ENCODE results near the gene IPO9.

Gene IPO9

DNA sequence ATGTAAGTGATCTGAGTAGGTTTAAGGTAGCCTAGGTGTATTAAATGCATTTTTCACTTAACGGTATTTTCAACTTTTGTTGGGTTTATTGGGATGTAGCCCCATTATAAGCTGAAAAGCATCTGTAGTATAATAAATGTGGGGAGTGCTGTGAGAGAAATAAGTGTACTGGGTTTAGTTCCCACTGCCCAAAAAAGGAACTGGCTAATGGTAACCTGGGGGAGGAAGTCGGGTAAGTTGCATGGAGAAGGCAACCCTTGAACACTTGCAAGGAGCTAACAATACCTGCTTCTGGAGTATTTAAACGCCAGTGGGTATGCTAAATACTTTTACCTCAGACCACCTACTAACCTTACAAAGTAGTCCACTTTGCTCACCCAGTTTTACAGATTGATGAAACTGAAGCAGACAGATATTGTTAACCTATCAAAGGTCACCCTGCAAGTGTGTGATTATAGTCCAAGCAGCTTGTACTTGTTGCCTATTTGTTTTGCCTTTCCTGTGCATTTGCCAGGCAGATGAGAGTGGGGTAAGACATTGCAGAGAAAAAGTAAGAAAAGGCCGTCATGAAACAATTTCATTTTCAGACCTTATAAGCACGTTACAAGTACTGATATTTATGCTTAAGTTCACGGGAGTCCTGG, 52.1 kb downstream of the IPO9 start:
- H3K4me3 ChIP-seq (ENCODE audit: low read depth, low read length), result no peak overlapping the region
- no peak for TF ChIP-seq CTCF (IDR thresholded peaks at IDR 0.05; ENCODE audit: insufficient read depth, low read length, missing control alignments)
- CTCF ChIA-PET, result interaction anchor here (0.7 to 12.5 kb wide), 13 partner anchors 12 to 238 kb away, joined by 3 to 244 read pairs (median 5); partner anchors contain the start of genes IPO9 and LMOD1
- DNase-seq (ENCODE audit: low read depth, low spot score), result no peak
- POLR2A ChIA-PET, result no interaction called here

GRCh38 chr1:201881617-201882016, 52.7 kb downstream of the IPO9 start:
- POLR2A ChIA-PET, result no interaction called here
- TF ChIP-seq CTCF (IDR thresholded peaks at IDR 0.05; ENCODE audit: insufficient read depth, low read length, missing control alignments), result no peak
- CTCF ChIA-PET, result interaction anchor here (1.3 to 12.5 kb wide), 9 partner anchors 12 to 119 kb away, joined by 3 to 244 read pairs (median 7); no protein-coding TSS in a partner anchor
- no peak overlapping the region for H3K4me3 ChIP-seq (ENCODE audit: low read depth, low read length)
- DNase-seq (ENCODE audit: low read depth, low spot score), result no peak

DNA sequence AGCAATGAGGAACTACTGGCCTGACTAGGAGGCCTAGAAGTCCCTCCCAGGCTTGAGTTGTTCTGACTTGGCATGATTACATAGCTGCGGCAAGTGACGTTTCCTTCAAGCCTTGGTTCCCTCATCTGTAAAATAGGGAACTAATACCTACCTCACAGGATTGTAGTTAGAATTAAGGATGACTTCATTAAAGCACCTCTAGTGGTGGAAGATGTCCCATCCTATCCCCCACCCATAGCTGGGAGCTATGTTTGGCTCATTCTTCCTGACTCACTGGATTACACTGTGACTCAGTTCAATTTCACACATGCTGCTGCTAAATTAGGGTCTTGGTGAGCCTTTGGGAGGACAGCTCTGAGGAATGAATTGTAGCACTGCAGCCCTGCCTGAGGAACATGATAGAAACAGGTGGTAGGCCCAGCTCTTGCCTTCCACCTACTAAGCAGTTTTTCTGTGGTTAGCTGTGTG, 53.7 kb downstream of the IPO9 start:
- TF ChIP-seq CTCF (IDR thresholded peaks at IDR 0.05; ENCODE audit: insufficient read depth, low read length, missing control alignments), result peak; percentile 29
- peak; percentile 46 for DNase-seq (ENCODE audit: low read depth, low spot score)
- ChIA-PET CTCF (interaction anchor here (0.6 to 12.5 kb wide), 9 partner anchors 11 to 372 kb away, joined by 3 to 244 read pairs (median 5); partner anchors contain the start of gene IPO9), POLR2A (interaction anchor here (0.6 to 0.9 kb wide), 4 partner anchors 8 to 264 kb away, joined by 3 to 4 read pairs (median 3); no protein-coding TSS in a partner anchor)
- no peak overlapping the region for H3K4me3 ChIP-seq (ENCODE audit: low read depth, low read length)

- no peak overlapping the region for H3K4me3 ChIP-seq (ENCODE audit: low read depth, low read length)
- ChIA-PET CTCF (interaction anchor here (0.8 to 12.5 kb wide), 9 partner anchors 11 to 152 kb away, joined by 3 to 244 read pairs (median 5); partner anchors contain the start of gene IPO9), POLR2A (interaction anchor here (0.9 kb wide), 1 partner anchor 12 kb away, joined by 3 read pairs; no protein-coding TSS in a partner anchor)
- DNase-seq (ENCODE audit: low read depth, low spot score), result no peak
- no peak for TF ChIP-seq CTCF (IDR thresholded peaks at IDR 0.05; ENCODE audit: insufficient read depth, low read length, missing control alignments)
Observed at GRCh38 chr1:201883266-201883665, 54.3 kb downstream of the IPO9 start.

- no peak for TF ChIP-seq CTCF (IDR thresholded peaks at IDR 0.05; ENCODE audit: insufficient read depth, low read length, missing control alignments)
- no peak for DNase-seq (ENCODE audit: low read depth, low spot score)
- POLR2A ChIA-PET, result no interaction called here
- CTCF ChIA-PET, result interaction anchor here (0.8 to 12.5 kb wide), 8 partner anchors 7 to 151 kb away, joined by 3 to 244 read pairs (median 4); partner anchors contain the start of gene IPO9
- H3K4me3 ChIP-seq (ENCODE audit: low read depth, low read length), result no peak overlapping the region
Observed at GRCh38 chr1:201883786-201884185, 54.8 kb downstream of the IPO9 start.

- POLR2A ChIA-PET, result no interaction called here
- no peak for TF ChIP-seq CTCF (IDR thresholded peaks at IDR 0.05; ENCODE audit: insufficient read depth, low read length, missing control alignments)
- CTCF ChIA-PET, result interaction anchor here (1.5 to 12.5 kb wide), 5 partner anchors 8 to 87 kb away, joined by 3 to 244 read pairs (median 75); no protein-coding TSS in a partner anchor
- DNase-seq (ENCODE audit: low read depth, low spot score), result no peak
- no peak overlapping the region for H3K4me3 ChIP-seq (ENCODE audit: low read depth, low read length)
Observed at GRCh38 chr1:201884425-201884824, 55.5 kb downstream of the IPO9 start.
